HG03139 (cell line): Measurements from ENCODE around the gene SLC7A5.

Experiments used
- ATAC-seq: cut with Tn5 transposase; IDR thresholded peaks from one replicate; pipeline ENCODE4 v1.9.1; 2021; ENCODE audit not compliant: unreplicated experiment

SLC7A5 gene

DNA sequence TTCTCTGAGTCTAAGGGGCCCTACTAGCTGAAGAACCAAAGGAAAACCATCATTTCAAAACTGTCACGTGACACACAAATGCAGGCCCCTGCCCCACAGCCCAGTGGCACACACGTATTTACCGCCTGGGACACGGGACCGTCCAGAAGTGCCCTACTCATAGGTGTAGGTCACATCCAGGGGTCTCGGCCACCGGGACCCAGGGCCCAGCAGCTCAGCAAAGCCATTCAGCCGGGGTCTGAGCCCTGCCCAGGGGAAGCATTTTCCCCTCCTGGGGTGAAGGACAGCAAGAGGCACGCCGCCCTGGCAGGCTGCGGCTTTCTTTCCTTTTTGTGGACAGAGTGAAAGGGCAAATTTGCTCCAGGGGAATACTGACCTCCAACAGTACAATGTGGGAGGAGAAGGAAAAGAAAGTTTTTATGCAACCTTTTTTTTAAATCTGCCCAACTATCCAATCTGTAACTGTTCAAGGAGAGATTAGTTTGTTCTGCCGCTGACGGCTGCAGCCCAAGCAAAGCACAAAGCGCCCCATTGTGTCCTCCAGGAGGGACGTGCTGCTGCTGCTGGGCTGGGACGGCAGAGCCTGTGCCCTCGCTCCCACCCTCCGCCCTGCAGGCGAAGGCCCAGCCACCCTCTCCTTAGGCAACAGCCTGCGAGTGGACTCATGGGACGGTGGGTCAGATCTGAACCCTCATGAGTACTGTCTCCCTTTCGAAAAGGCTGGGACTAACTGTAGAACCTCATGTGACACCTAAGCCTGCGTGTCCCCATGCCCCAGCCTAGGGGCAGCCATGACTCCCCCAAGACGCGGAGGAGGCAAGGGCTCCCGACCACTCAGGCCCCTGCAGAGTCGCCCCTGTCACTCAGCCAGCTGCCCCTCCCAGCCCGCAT lies 21.3 kb downstream of the SLC7A5 start:
- no peak for ATAC-seq

GRCh38 chr16:87847467-87847784 lies 21.9 kb downstream of the SLC7A5 start:
- no peak for ATAC-seq

DNA sequence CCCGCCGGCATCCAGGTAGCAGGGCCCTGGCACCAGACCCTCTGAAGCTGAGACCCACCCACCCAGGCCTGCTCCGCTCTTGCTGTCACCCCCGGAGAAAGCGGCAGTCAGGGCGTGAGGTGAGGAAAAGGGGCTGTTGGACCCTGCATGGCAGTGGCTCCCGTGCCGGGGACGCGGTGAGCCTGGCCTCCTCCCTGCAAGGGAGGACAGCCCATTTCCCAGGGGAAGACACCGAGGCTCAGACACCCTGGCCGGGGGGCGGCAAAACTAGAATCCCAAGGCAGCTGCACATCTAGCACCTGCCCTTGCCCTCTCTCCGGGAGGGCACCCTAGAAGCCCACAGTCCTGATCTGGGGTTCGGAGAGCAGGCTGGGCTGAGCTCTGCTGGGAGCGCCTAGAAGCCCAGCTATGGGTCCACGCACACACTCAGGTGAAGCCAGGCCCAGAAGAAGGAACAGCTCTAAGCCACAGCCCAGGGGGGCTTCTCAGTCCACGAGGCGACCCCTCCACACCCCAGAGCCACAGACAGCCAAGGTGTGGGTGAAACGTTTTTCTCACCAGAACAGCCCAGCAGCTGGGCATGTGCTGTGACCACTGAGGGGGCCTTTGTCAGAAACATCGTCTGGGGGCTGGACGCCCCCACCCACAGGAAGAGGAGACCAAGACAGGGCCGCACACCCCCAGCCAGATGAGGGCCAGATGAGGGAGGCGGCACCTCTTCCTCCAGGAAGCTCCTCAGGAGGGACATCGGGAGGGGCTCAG lies 22.4 kb downstream of the SLC7A5 start:
- no peak for ATAC-seq

- no peak for ATAC-seq
Observed at GRCh38 chr16:87845807-87846619, 23.3 kb downstream of the SLC7A5 start.

DNA sequence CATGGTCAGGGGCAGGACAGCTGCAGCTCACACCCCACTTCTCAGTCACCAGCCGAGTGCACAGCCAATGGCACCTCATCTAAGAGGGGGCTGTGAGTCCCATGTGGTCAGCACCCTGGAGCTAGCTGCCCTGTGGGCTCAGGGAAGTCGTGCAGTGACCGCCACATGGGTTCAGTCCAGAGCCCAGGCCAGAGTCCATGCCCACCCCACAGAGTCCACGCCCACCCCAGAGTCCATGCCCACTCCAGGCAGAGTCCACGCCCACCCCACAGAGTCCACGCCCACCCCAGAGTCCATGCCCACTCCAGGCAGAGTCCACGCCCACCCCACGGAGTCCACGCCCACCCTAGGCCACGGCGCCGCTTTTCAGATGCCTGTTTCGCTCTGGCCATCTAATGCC lies 24.1 kb downstream of the SLC7A5 start:
- no peak for ATAC-seq

GRCh38 chr16:87844809-87845208 lies 24.5 kb downstream of the SLC7A5 start:
- no peak for ATAC-seq

GRCh38 chr16:87844120-87844733 lies 25.1 kb downstream of the SLC7A5 start:
- ATAC-seq, result no peak

- ATAC-seq, result no peak
Observed at GRCh38 chr16:87843678-87844105, 25.6 kb downstream of the SLC7A5 start.

DNA sequence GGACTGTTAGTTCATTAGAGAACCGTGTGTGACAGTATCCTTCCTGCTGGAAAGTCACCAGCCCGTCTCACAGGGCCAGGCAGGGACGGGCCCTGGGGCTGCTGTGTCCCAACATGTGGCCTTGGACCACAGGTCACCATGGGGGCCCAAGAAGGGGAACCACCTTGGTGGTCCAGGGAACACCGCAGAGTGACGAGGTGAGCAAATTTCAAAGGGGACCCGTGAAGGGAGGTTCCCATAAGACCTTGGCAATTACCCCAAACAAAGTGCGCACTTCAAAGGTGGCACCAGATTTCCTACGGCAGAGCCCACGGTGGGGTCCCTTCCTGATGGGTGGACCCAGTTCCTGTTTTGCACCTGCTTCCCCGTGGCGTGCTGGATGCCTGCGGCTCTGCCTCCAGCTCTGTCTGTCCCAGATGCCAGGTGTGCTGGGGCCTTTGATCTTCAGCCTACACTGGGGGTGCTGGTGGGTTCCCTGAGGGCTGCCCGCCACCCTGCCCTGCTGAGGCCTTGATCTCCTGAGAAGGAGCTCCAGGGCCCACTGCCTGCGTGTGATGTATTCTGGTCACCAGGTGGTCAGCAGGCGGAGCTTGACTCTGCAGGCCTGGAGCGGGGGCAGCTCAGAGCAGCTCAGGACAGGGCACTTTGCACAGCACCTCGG lies 27.0 kb downstream of the SLC7A5 start:
- ATAC-seq, result no peak

GRCh38 chr16:87841340-87842208 lies 27.7 kb downstream of the SLC7A5 start:
- ATAC-seq, result no peak

GRCh38 chr16:87840271-87840978 lies 28.9 kb downstream of the SLC7A5 start:
- no peak for ATAC-seq

GRCh38 chr16:87839542-87840270 lies 29.6 kb downstream of the SLC7A5 start:
- no peak for ATAC-seq

DNA sequence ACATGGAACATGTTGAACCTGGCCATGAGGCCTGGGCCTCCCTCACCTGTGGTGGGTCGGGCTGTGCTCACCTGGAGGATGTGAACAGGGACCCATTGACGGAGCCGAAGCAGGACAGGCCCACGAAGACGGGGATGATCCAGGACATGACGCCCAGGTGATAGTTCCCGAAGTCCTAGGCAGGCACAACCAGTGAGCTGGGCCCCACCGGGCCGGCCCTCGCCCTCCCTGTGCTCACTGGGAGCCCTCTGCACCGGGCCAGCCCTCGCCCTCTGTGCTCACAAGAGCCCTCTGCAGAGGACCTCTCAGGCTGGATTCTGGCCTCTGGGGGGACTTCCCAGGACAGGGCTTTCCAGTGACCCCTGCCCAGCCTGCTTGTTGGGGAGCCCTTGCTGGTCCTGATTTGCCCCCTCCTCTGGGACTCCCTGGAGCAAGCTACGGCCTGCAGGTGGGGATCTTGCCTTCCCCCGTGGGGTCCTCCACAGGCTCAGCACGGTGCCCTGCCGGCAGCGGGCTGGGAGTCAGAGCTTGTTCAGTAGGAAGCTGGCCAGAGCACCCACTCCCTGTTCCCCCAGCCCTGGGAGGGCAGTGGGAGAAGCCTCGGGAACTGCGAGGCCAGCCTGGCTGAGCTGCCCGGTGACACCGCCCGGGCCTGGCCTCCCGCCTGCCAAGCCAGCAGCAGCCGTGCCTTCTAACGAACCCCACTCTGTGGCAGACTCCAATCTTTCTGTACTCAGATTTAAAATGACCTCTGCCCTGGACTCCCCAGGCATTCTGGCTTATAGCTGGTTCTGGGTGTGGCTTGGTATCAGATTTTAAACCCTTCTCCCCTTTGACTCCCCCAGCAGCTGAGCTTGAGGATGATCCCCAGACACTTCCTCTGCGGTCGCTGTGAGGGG lies 30.4 kb downstream of the SLC7A5 start:
- ATAC-seq, result no peak

DNA sequence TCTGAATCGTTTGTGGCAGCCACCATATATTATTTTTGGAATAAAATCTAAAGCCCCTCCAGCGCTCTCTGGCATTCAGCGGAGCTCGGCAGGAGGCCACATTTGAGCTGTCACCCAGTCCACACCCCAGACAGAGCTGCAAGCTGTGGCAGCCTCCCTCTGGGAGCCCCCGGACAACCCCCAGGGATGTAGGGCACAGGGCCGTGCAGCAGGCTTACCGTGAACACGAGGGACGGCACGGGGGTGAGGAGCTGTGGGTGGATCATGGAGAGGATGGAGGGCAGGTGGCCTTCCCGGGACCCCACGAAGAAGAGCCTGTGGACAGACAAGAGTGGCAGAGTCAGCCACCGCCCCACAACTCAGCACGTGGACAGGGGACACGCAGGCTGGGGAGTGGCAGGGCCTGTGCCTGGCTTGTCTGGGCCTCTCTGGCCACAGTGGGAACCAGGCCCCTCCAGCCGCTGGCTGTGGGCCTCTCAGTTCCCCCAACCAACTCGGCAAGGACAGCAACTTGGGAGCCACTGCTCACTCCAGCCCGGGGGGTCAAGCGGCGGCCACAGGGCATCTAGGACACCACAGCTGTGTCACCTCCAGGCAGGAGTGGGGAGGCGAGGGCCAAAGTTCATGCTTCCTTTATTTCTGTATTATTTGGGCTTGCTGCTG lies 31.5 kb downstream of the SLC7A5 start:
- ATAC-seq, result no peak

- ATAC-seq, result no peak
Observed at GRCh38 chr16:87836844-87837581, 32.3 kb downstream of the SLC7A5 start.

- no peak for ATAC-seq
Observed at GRCh38 chr16:87836346-87836843, 32.9 kb downstream of the SLC7A5 start.
